G401 (cell line): ENCODE results near the gene FYB1. TPM values are rescaled to one million over a fixed set of nuclear protein-coding genes. Genes with fewer than 3 reads are reported as not detected.

Experiments used
- DNase-seq: peaks from one replicate; pipeline ENCODE4 v3.0.0-alpha.2; 2015; ENCODE audit warnings: low spot score
- in situ Hi-C: cut with HindIII; loops from 2 replicates; pipeline ENCODE4 v1.10.0; 2016; ENCODE audit warnings: low sequenced_read_pairs, mixed read lengths
- total RNA-seq: library from RNA; depleted of rRNA; stranded (reverse); fragments of >200 nt; shearing (Covaris generic); gene quantifications from 2 replicates; pipeline ENCODE4 v1.2.3, GENCODE V29; 2014; rRNA removed

The FYB1 gene
- total RNA-seq, 1 experiment from 2014 or later, result not detected

GRCh38 chr5:39076101-39076756 is 143.1 kb downstream of the FYB1 start:
- in situ Hi-C loops, result no loop called here

GRCh38 chr5:39074017-39074814 is 145.1 kb downstream of the FYB1 start, which contains the start of gene RICTOR:
TSS of gene RICTOR (minus strand) at chr5:39074399. CDS start at chr5:39074377, 22 bp downstream.
- peak; percentile 85 for DNase-seq
- in situ Hi-C loops, result no loop called here

More at GRCh38 chr5:39076101-39076756, 143.1 kb downstream of the FYB1 start:
- no peak for DNase-seq

- DNase-seq, result no peak
- in situ Hi-C loops, result no loop called here
Measured at GRCh38 chr5:39073767-39074016, 145.7 kb downstream of the FYB1 start.

GRCh38 chr5:39072925-39073766 is 146.2 kb downstream of the FYB1 start:
- DNase-seq, result peak; percentile 74
- in situ Hi-C loops, result no loop called here

GRCh38 chr5:39068099-39068498 is 151.3 kb downstream of the FYB1 start:
- DNase-seq, result no peak
- in situ Hi-C loops, result no loop called here

- in situ Hi-C loops, result no loop called here
- no peak for DNase-seq
Measured at GRCh38 chr5:39064450-39064849, 154.9 kb downstream of the FYB1 start.

GRCh38 chr5:39063037-39063436 is 156.3 kb downstream of the FYB1 start:
- in situ Hi-C loops, result no loop called here
- DNase-seq, result no peak

- in situ Hi-C loops, result no loop called here
- DNase-seq, result no peak
Measured at GRCh38 chr5:39062530-39062929, 156.8 kb downstream of the FYB1 start.

GRCh38 chr5:39062104-39062503 is 157.3 kb downstream of the FYB1 start:
- in situ Hi-C loops, result no loop called here

GRCh38 chr5:39059064-39059463 is 160.3 kb downstream of the FYB1 start:
- DNase-seq, result no peak
- in situ Hi-C loops, result no loop called here

More at GRCh38 chr5:39062104-39062503, 157.3 kb downstream of the FYB1 start:
- no peak for DNase-seq

- in situ Hi-C loops, result no loop called here
- no peak for DNase-seq
Measured at GRCh38 chr5:39058178-39058921, 161.0 kb downstream of the FYB1 start.

- no peak for DNase-seq
- in situ Hi-C loops, result no loop called here
Measured at GRCh38 chr5:39057734-39058133, 161.6 kb downstream of the FYB1 start.

- in situ Hi-C loops, result no loop called here
- DNase-seq, result no peak
Measured at GRCh38 chr5:39055768-39056398, 163.5 kb downstream of the FYB1 start.

Other genes starting within 250 kb of the FYB1 start
- gene RICTOR, start 145.2 kb downstream of the FYB1 start, total RNA-seq, result 7.3 and 11.0 TPM in 2 replicates
- not detected in 2 replicates for gene C9, start 144.9 kb upstream of the FYB1 start, total RNA-seq
- not detected in 2 replicates for gene DAB2, start 205.4 kb upstream of the FYB1 start, total RNA-seq